NCI-H2171 (cell line): ENCODE data around the gene TSSK6.

ENCODE experiments used
- DNase-seq: peaks from one replicate; lab custom pipeline; 2025; lab: John Stamatoyannopoulos, UW

TSSK6 gene

DNA sequence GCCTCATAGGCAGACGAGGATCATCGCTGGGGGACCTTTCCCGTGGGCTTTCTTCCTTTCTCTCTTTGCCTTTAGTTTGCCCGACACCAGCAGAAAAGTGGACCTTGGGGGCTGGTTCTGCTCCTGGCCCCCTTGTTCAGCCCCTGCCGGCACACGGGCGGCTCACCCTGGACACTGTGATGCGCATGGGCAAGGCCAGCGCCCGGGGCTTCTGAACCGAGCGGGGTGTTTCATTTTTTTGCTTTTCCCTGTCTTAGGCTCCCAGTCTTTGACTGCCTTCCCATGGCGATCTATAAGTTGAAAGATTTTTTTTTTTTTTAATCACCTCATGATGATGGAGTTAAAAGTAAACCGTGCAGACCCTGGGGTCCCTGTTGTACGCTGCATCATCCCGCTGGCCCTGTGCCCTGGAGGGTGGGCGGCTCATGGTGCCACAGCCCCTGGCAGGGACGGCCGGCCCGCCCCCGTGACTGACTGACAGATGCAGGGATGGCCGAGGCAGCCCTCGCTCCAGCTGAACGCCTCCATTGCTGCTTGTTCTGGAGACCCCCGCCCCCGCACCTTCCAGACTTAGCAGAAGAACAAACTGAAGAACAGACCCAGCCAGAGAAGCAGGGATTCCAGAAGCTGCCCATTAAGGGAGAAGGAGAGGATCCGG, 9.6 kb downstream of the TSSK6 start:
- DNase-seq, result no peak

- no peak for DNase-seq
Measured at GRCh38 chr19:19504754-19505668, 10.3 kb downstream of the TSSK6 start.

DNA sequence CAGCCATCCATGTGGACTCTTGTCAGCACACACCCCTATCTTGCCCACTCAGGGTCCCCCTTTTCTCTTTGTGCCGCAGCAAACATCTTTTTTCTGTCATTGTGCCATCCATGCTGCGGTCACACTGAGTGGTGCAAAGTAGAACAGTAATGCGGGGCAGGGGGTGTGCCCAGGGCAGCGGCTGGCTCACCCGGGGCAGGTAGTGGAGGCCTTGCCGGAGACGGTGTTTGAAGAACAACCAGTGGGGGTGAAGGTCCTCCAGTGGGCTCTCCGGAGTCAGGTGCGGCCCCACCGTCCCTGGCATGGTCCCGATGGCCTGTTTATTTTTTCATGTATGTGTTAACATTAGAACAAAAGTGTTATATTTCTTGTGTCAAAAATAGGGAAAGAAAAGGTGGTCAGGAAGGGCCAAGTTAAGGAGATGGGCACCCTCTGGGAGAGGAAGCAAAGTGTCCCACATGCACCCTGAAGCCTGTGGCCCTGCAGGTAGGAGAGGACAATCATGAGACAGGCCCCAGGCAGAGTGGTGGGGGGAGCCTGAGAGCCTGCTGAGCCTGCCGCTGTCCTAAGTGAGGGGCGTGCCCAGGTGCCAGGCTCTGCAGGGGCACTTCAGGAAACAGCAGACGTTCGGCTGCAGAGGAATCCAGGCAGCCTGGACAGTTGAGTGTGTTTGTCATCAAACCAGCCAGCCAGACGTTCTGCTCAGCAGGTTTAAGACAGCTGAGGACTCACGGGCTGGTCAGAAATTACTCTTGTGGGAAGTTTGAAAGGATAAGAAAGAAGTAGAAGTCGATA, 12.3 kb downstream of the TSSK6 start:
- DNase-seq, result no peak

DNA sequence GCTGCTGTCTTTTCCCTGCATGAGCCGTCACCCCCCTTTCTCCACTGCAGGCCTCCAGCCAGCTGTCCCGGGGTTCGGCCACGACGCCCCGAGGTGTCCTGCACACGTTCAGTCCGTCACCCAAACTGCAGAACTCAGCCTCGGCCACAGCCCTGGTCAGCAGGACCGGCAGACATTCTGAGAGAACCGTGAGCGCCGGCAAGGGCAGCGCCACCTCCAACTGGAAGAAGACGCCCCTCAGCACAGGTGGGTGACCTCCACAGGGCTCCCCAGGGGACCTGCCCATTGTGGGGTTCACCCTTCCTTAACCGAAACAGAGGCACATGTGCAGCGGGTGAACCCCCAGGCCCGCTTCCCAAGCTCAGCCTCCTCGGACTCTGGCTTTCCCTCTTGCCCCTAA, 13.1 kb downstream of the TSSK6 start:
- no peak for DNase-seq

GRCh38 chr19:19501798-19502197, 13.6 kb downstream of the TSSK6 start:
- no peak for DNase-seq

DNA sequence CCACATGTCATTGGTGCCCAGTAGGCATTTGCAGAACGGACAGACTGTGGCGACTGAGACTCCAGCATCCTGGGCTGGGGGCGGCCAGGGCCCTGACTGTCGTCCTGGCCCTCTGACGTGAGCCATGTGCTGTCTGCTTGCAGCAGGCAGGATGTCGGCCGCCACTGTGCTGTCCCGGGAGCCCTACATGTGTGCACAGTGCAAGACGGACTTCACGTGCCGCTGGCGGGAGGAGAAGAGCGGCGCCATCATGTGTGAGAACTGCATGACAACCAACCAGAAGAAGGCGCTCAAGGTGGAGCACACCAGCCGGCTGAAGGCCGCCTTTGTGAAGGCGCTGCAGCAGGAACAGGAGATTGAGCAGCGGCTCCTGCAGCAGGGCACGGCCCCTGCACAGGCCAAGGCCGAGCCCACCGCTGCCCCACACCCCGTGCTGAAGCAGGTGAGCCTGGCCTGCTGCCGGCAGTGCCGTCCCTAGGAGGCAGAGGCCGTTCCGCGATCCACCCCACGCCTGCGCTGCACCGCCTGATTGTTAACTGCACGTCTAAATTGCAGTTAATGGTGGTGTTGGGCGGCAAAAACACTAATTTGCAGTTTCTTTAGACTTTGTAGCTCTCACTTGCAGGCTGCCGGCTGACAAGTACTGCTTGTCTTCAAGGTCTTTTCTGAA, 14.2 kb downstream of the TSSK6 start:
- no peak for DNase-seq

DNA sequence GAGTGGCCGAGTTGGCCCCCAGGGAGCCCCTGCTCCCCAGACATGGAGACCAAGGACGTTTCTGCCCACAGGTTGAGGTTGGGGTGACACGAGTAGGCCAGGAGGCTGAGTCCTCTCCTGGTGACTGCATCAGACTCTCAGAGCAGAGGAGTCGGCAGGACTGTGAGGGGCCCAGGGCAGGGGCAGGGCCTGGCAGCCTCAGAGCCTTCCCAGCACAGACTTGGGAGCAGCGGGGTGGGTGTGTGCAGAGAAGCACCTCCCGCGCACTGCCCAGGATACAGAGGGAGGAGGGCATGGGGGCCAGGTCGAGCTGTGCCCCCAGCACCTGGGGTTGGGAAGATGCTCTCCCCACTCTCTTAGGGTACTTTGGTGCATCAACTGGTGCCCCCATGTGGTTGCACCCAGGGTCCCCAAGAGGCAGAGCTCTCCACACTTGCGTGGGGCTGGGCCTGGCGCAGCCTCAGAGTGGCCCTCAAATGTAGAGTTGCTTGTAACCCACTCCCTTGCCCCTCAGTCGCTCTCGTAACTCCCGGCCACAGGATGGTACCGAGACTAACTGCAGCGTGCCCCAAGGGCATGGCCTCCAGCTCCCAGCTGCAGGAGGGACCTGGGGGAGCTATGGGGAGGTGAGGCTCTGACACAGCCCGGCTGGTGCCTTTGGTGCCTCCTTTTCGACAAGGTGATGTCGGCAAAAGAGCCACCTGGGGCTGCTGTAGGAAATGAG, 15.9 kb downstream of the TSSK6 start:
- no peak for DNase-seq

DNA sequence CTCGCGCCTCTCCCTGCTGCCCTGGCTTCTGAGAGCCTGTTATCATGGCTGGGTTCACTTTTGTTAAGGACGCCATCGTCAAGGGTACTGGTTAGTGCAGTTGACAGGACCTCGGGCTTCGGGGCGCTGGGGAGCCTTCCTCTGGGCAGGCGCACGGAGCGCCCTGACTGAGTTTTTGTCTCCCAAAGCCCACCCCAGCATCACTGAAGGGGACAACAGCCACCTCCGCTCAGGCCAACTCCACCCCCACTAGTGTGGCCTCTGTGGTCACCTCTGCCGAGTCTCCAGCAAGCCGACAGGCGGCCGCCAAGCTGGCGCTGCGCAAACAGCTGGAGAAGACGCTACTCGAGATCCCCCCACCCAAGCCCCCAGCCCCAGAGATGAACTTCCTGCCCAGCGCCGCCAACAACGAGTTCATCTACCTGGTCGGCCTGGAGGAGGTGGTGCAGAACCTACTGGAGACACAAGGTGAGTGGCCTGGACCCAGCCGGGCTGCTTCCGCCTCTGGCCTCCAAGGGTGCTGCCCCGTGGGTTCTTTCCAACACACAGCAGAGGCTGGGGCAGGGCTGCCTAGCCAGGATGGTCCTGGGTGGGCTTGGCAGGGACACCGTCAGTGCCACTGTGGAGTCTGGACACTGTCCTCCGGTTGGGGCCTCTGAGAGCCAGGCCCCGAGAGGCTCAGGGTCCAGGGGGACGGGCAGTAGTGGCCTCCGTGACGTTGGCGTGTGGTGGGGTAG, 16.9 kb downstream of the TSSK6 start:
- no peak for DNase-seq

GRCh38 chr19:19495614-19496603, 19.4 kb downstream of the TSSK6 start:
- no peak for DNase-seq

DNA sequence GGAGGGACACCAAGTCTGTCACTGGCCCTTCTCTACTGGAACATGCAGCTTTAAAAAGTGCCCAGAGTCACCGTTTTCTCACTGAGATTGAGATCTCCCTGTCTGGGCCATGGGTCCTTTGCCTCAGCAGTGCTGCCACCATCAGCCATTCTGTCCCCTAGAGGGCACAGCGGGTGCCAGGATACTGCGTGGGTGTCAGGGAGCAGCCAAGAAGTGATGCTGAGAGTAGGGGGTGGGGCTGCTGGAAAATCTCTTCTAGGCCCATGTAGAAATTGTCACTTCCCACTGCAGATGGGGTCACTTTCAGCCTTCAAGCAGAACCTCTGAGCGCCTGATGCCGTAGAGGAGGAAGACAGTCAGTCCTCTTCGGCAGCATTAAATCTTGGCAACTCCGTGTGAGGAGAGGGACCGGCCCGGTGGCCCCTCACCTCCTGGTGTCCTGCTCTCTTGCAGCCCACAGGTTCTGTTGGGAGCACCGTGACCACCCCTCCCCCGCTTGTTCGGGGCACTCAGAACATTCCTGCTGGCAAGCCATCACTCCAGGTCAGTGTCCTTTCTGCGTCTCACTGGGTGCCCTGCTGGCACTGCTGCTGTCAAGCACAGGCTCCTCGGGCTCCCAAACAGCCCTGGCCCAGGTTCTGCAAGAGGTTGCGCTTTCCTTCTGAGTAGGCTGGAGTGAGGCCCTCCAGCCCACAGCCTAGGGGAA, 21.4 kb downstream of the TSSK6 start:
- no peak for DNase-seq

DNA sequence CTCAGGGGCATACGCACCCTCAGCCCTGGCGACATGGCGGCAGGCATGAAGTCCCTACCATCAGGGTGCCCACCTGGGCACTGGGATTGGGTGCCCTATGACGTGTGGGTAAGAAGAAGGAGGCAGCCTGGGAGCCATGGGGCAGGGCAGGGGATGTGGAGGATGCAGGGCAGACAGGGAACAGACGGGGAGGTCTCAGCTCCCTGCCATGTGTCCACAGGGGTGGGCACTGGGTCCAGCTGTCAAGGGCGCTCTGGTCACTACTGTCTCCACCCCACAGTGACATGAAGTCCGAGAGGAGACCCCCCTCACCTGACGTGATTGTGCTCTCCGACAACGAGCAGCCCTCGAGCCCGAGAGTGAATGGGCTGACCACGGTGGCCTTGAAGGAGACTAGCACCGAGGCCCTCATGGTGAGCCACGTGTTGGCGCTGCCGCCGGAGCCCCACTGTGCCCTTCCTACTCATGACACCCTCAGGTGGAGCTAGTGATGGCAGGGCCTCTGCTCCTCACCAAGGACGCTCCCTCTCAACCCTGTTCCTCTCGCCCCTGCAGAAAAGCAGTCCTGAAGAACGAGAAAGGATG, 23.2 kb downstream of the TSSK6 start:
- no peak for DNase-seq

DNA sequence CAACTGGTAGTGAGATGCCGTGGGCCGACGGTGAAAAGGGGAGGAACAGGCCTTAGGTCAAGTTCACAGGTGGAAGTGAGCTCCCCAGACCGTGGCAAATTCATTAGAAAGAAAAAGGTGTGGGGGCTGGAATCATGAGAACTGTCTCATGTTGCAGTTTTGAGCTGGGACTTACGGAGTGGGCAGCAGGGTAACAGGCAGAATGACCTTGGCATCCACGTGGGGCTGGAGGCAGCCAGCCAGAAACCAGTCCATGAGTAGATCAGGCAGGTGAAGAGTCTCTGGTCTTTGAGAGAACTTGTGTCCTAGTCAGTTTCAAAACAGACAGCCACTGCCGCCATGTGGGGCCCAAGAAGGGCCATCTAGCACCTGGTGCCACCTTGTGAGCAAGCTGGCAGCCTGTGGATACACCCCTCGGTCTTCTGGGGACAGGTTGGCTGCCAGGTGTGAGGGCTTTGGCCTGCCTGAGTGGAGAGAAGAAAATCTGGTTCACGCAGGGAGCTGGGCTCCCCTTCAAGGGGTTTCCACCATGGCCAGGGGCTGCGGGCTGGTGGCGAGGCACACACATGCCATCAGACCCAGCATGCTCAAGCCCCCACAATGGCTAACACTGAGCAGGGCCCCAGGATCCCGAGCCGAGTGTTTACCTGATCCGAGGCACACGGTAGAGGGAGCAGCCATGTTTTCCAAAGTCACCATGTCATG, 23.9 kb downstream of the TSSK6 start:
- DNase-seq, result no peak

- peak; percentile 51 for DNase-seq
Measured at GRCh38 chr19:19490214-19490968, 25.0 kb downstream of the TSSK6 start.

GRCh38 chr19:19489804-19490204, 25.5 kb downstream of the TSSK6 start:
- no peak for DNase-seq

- peak; percentile 59 for DNase-seq
Measured at GRCh38 chr19:19488875-19489690, 26.3 kb downstream of the TSSK6 start.
